SH-SY5Y (cell line): ENCODE results near the gene ALDH3A2.

Source experiments
- GATA2 ChIP-seq: IDR thresholded peaks from 2 replicates; pipeline ENCODE4 v1.6.1; 2011; ENCODE audit warnings: mild to moderate bottlenecking, low read depth, low read length
- GATA3 ChIP-seq: IDR thresholded peaks from 2 replicates; pipeline ENCODE4 v1.6.1; 2011; ENCODE audit warnings: low read depth, mild to moderate bottlenecking, low read length, moderate library complexity

- no peak for TF ChIP-seq GATA2
- no peak for TF ChIP-seq GATA3
Observed at GRCh38 chr17:19709841-19710240, 61.3 kb downstream of the ALDH3A2 start.
